Activated CD4-positive, CD25-positive, alpha-beta regulatory T cell treated with anti-CD3 and anti-CD28 coated beads, Interleukin-2, amount 50 U/mL, for 72 hours (primary cell): ENCODE measurements around the gene VARS2.

Source experiments
- DNase-seq: peaks from one replicate; pipeline ENCODE4 v3.0.0; 2021

The VARS2 gene

DNA sequence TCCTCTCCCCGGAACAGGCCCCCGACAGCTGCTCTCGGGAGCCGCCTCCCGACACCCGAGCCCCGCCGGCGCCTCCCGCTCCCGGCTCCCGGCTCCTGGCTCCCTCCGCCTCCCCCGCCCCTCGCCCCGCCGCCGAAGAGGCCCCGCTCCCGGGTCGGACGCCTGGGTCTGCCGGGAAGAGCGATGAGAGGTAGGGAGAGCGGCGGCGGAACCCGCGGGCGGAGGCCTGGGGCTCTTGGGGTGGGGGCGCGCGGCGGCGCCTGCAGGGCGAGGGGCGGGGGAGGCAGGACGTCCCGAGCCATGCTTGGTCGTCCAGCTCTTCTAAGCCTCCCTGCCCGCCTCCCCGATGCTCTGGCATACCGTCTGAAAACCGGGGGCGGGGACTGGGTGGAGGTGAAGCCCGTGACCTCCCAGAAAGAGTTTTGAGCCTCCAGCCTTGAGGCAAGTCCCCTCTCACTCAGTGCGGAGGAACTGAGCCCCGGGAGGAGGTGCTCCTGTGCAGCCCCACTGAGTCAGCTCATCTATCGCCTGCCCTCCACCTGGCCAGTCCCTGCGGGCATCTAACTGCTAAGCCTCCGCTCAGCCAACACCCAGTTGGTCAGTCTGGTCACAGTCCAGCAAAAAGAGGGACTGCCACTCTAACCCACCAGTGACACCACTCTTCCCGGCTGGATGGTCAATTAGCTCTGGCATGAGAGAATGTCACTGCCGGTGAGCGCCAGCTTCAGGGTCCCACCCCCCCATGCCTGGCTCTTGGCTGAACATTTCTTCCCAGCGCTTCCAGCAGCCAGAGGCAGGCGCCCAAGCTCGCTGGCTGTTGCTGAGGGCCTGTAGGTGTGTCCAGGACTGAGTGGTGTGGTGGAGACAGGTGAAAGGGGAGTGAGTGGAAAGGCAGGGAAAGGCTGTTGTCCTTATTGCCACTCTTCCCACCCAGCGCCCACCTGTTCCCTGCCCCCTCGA lies 29.2 kb upstream of the VARS2 start:
- peak; percentile 45 for DNase-seq

GRCh38 chr6:30885481-30885998 lies 28.5 kb upstream of the VARS2 start:
- DNase-seq, result peak; percentile 26

GRCh38 chr6:30885999-30886896 lies 27.8 kb upstream of the VARS2 start:
- DNase-seq, result peak; percentile 26

DNA sequence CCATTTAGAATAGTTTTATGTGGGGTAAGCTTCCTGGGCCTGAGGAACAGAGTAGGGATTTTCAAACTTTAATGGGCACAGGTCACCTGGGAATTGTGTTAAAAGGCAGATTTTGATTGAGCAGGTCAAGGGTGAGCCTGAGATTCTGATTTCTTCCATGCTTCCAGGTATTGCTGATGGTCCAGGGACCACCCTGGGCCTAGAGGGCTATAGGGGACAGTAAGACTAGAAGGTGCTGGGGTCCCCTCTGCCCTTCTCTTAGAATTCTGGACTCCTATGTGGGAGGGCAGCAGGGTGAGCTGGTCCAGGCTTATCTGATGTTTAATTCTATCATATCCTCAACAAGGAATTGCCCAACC lies 27.2 kb upstream of the VARS2 start:
- peak; percentile 0 for DNase-seq

- no peak for DNase-seq
These were observed 25.9 kb upstream of the VARS2 start for GRCh38 chr6:30887901-30888815.

DNA sequence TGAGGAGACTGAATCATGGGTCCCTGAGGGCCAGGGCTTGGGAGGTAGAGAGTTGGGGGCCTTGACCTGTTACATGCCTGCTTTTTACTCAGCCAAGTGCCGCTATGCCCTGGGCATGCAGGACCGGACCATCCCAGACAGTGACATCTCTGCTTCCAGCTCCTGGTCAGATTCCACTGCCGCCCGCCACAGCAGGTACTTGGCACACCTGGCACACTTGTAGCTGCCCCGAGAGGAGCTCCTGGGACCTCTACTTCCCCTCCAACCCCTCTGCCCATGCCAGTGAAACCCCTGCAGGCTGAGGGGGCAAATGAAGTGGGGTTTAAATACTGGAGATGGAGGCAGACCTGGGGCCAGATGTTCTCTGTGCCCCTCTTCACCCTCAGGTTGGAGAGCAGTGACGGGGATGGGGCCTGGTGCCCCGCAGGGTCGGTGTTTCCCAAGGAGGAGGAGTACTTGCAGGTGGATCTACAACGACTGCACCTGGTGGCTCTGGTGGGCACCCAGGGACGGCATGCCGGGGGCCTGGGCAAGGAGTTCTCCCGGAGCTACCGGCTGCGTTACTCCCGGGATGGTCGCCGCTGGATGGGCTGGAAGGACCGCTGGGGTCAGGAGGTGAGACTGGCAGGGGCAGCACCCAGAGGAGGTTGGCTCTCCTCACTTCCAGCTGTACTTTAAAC lies 25.1 kb upstream of the VARS2 start:
- DNase-seq, result no peak

DNA sequence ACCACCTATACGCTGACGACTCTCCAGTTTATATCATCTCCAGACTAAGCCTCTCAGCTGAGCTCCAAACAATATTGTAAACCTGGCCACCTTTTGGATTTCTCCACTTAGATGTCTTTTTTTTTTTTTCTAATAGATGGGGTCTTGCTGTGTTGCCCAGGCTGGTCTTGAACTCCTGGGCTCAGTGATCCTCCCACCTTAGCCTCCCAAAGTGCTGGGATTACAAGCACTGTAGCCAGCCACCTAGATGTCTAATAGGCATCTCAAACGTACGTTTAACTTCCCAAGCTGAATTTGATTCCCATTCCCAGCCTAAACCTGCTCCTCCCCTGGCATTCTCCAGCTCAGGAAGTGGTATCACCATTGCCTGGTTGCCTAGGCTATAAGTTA lies 24.5 kb upstream of the VARS2 start:
- DNase-seq, result no peak

- DNase-seq, result peak; percentile 5
These were observed 24.0 kb upstream of the VARS2 start for GRCh38 chr6:30889921-30890645.

DNA sequence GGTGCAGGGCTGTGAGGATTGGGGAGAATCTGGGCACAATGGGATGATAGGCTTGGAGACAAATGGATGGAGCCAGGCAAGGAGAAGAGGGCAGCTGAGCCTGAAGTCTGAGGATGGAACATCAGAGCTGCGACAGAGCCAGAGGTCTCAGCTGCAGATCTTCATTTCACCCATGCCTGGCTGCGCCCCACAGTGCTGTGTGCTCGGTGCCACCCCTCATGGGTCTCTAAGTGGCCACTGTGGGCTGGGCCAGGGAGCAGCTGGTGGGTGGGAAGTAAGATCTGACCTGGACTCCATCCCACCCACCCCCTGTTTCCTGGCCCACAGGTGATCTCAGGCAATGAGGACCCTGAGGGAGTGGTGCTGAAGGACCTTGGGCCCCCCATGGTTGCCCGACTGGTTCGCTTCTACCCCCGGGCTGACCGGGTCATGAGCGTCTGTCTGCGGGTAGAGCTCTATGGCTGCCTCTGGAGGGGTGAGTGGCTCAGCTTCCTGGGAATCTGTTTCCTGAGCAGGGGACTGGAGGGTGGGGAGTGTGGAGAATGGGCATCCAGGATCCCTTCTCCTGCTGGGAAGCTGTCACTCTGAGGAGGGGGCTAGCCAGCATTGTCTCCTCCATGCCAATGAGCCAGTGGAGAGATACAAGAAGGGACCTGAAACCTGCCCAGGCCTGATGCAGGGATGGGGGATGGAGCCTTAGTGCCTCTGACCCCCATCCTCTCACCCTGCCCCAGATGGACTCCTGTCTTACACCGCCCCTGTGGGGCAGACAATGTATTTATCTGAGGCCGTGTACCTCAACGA lies 23.2 kb upstream of the VARS2 start:
- DNase-seq, result no peak

DNA sequence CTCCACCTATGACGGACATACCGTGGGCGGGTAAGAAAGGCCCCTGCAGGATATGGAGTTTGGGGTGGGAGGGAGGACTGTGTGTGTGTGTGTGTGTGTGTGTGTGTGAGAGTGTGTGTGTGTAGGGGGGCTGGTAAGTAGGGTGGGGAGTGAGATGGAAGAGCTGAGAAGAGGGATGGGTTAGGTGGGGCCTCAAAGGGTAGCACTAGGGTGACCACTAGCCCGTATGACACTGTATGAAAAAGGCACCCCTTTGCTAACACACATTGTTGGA lies 22.7 kb upstream of the VARS2 start:
- DNase-seq, result no peak

- no peak for DNase-seq
These were observed 22.1 kb upstream of the VARS2 start for GRCh38 chr6:30891816-30892538.

- DNase-seq, result no peak
These were observed 20.9 kb upstream of the VARS2 start for GRCh38 chr6:30893001-30893591.

- no peak for DNase-seq
These were observed 20.4 kb upstream of the VARS2 start for GRCh38 chr6:30893666-30894065.

GRCh38 chr6:30894381-30894780 lies 19.7 kb upstream of the VARS2 start:
- DNase-seq, result no peak

DNA sequence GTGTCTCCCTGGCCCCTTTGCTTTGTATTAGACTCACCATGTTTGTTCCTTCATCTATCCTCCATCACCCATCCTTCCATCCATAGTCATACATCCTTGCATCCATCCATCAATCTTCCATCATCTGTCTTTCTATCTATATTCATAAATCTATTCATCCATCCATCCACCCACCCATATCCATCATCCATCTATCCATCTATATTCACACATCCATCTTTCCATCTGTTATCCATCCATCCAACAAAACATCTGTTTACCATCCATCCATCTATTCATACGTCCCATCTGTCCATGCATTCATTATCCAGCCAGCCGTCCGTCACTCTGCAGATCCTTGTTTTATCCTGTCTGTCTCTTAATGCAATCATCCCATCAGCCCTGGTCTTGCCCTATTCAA lies 19.1 kb upstream of the VARS2 start:
- no peak for DNase-seq

DNA sequence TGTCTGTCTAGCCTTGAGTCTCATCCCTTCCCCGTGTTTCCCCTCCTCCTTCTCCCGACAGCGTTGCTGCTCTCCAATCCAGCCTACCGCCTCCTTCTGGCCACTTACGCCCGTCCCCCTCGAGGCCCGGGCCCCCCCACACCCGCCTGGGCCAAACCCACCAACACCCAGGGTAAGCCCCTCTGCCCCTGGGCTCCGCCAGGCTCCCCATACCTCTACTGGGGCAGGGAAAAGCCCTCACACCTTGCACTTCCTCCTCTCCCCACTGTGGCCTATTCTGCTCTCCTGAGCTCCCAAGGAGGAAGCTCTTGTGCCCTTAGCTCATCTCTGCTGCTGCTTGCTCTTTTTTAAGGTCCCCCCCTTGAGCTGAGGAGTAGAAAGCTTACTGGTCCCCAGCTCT lies 18.7 kb upstream of the VARS2 start:
- no peak for DNase-seq

DNA sequence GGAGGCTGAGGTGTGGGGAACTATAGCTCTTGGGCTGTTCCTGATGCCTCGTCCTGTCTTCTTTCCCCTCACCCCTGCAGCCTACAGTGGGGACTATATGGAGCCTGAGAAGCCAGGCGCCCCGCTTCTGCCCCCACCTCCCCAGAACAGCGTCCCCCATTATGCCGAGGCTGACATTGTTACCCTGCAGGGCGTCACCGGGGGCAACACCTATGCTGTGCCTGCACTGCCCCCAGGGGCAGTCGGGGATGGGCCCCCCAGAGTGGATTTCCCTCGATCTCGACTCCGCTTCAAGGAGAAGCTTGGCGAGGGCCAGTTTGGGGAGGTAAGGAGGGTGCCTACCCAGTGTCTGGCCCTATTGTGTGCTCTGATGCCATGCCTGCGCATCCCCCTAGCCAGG lies 17.5 kb upstream of the VARS2 start:
- DNase-seq, result no peak

DNA sequence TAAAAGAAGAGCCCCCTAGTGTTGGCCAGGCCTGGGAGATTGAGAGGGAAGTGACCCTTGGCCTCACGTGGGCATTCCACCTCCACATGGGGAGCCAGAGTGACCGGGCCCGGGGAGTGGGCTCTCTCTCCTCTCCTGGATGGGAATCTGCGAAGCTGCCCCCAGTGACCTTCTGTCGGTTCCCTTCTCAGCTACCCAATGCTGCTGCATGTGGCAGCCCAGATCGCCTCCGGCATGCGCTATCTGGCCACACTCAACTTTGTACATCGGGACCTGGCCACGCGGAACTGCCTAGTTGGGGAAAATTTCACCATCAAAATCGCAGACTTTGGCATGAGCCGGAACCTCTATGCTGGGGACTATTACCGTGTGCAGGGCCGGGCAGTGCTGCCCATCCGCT lies 16.2 kb upstream of the VARS2 start:
- no peak for DNase-seq

GRCh38 chr6:30898750-30899360 lies 15.2 kb upstream of the VARS2 start:
- DNase-seq, result no peak
